ENCODE results near the gene PLD2. TPM values are rescaled to one million over a fixed set of nuclear protein-coding genes. Genes with fewer than 3 reads are reported as not detected.

PLD2 gene
- total RNA-seq, 1 experiment from 2014 or later = 13.0 TPM

GRCh38 chr17:4811471-4811870 is 4.5 kb downstream of the PLD2 start:
- no TSS peak for BruUV-seq (replicated peaks)

DNA sequence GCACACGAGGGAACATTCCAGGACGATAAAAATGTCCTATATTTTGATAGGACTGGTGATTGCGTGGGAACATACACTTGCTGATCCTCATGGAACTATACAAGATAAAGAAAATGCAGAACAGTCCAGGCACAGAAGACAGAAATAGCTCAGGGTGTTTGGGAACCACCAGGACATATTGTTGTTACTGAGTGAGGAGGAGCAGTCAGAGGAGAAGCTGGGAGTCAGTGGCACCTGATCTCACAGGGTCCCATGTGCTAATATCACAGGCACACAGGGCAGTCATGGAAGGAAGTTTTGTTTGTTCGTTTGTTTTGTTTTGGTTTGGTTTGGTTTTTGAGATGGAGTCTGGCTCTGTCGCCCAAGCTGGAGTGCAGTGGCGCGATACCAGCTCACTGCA is 5.7 kb downstream of the PLD2 start:
- no peak overlapping the region for H3K4me3 Mint-ChIP-seq (ENCODE audit: low read depth, unreplicated experiment)
- intact Hi-C loops (cut with micrococcal nuclease; ENCODE audit: unreplicated experiment) = no loop called here
- no peaks in the 10 kb centered on the region for H3K9me3 Mint-ChIP-seq (ENCODE audit: low read depth, unreplicated experiment)
- TF ChIP-seq, protein P1, sequence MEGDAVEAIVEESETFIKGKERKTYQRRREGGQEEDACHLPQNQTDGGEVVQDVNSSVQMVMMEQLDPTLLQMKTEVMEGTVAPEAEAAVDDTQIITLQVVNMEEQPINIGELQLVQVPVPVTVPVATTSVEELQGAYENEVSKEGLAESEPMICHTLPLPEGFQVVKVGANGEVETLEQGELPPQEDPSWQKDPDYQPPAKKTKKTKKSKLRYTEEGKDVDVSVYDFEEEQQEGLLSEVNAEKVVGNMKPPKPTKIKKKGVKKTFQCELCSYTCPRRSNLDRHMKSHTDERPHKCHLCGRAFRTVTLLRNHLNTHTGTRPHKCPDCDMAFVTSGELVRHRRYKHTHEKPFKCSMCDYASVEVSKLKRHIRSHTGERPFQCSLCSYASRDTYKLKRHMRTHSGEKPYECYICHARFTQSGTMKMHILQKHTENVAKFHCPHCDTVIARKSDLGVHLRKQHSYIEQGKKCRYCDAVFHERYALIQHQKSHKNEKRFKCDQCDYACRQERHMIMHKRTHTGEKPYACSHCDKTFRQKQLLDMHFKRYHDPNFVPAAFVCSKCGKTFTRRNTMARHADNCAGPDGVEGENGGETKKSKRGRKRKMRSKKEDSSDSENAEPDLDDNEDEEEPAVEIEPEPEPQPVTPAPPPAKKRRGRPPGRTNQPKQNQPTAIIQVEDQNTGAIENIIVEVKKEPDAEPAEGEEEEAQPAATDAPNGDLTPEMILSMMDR (IDR thresholded peaks at IDR 0.05; ENCODE audit: unreplicated experiment) = no peak
- H3K36me3 Mint-ChIP-seq (ENCODE audit: insufficient read depth, unreplicated experiment) = peaks cover 17% of the 10 kb centered on the region
- no peak for DNase-seq
- no peaks in the 10 kb centered on the region for H3K27me3 Mint-ChIP-seq (ENCODE audit: unreplicated experiment)
- CTCF ChIA-PET = interaction anchor here (0.7 kb wide), 1 partner anchor 61 kb away, joined by 3 read pairs; no protein-coding TSS in a partner anchor
- no peak overlapping the region for H3K27ac Mint-ChIP-seq (ENCODE audit: unreplicated experiment)
- no TSS peak for BruUV-seq (replicated peaks)
- H3K4me1 Mint-ChIP-seq (ENCODE audit: low read depth, unreplicated experiment) = peaks cover 12% of the 10 kb centered on the region

More at GRCh38 chr17:4811471-4811870, 4.5 kb downstream of the PLD2 start:
- no peak for DNase-seq
- CTCF ChIA-PET = no interaction called here
- intact Hi-C loops (cut with micrococcal nuclease; ENCODE audit: unreplicated experiment) = no loop called here
- Mint-ChIP-seq H3K36me3 (ENCODE audit: insufficient read depth, unreplicated experiment) (peaks cover 12% of the 10 kb centered on the region), H3K27me3 (ENCODE audit: unreplicated experiment) (no peaks in the 10 kb centered on the region), H3K9me3 (ENCODE audit: low read depth, unreplicated experiment) (no peaks in the 10 kb centered on the region), H3K4me1 (ENCODE audit: low read depth, unreplicated experiment) (peaks cover 12% of the 10 kb centered on the region), H3K4me3 (ENCODE audit: low read depth, unreplicated experiment) (no peak overlapping the region), H3K27ac (ENCODE audit: unreplicated experiment) (no peak overlapping the region)
- TF ChIP-seq, protein P1 (IDR thresholded peaks at IDR 0.05; ENCODE audit: unreplicated experiment) = no peak

DNA sequence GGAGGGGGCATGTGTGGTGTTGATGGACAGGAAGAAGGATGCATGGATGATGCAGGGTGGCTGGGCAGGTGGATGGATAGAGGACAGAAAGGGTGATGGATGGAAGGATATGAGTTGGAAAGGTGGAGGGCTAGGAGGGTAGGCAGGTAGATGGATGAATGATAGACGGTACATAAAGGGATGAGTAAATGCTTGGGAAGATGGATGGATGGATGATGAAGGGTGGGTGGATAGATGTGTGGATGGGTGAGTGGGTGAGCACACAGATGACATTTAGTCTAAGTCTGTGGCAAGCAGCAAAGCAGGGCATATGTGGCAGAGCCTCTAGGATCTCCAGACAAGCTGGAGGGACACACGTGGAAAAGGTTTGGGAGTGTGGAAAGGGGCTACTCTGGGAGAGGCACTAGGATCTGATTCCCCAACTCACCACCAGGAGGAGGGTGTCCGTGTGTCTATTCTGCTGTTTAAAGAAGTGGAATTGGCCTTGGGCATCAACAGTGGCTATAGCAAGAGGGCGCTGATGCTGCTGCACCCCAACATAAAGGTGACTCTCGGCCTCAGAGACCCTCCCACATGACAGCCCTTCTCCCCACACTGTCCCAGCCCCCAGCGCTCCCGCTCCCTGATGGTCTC is 8.2 kb downstream of the PLD2 start:
- Mint-ChIP-seq H3K4me3 (ENCODE audit: low read depth, unreplicated experiment) (no peak overlapping the region), H3K4me1 (ENCODE audit: low read depth, unreplicated experiment) (no peaks in the 10 kb centered on the region), H3K27ac (ENCODE audit: unreplicated experiment) (no peak overlapping the region), H3K27me3 (ENCODE audit: unreplicated experiment) (no peaks in the 10 kb centered on the region), H3K36me3 (ENCODE audit: insufficient read depth, unreplicated experiment) (peaks cover 13% of the 10 kb centered on the region), H3K9me3 (ENCODE audit: low read depth, unreplicated experiment) (no peaks in the 10 kb centered on the region)
- DNase-seq = no peak
- CTCF ChIA-PET = no interaction called here
- no TSS peak for BruUV-seq (replicated peaks)
- intact Hi-C loops (cut with micrococcal nuclease; ENCODE audit: unreplicated experiment) = no loop called here
- TF ChIP-seq, protein P1 (IDR thresholded peaks at IDR 0.05; ENCODE audit: unreplicated experiment) = no peak

DNA sequence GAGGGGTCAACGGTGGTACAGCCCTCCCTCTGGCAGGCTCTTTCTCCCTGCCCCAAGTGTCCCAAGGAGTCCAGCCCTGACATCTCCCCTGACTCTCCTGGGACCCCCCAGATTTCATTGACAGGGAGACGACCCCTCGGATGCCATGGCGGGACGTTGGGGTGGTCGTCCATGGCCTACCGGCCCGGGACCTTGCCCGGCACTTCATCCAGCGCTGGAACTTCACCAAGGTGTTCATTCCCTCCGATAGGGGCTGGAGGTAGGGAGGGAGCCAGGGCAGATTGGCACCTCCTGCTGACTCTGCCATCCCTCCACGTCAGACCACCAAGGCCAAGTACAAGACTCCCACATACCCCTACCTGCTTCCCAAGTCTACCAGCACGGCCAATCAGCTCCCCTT is 9.9 kb downstream of the PLD2 start:
- H3K36me3 Mint-ChIP-seq (ENCODE audit: insufficient read depth, unreplicated experiment) = peaks cover 5% of the 10 kb centered on the region
- no peaks in the 10 kb centered on the region for H3K27me3 Mint-ChIP-seq (ENCODE audit: unreplicated experiment)
- CTCF ChIA-PET = no interaction called here
- no peak overlapping the region for H3K27ac Mint-ChIP-seq (ENCODE audit: unreplicated experiment)
- TF ChIP-seq, protein P1 (IDR thresholded peaks at IDR 0.05; ENCODE audit: unreplicated experiment) = no peak
- no peak overlapping the region for H3K4me3 Mint-ChIP-seq (ENCODE audit: low read depth, unreplicated experiment)
- no peaks in the 10 kb centered on the region for H3K4me1 Mint-ChIP-seq (ENCODE audit: low read depth, unreplicated experiment)
- BruUV-seq (replicated peaks) = no TSS peak
- intact Hi-C loops (cut with micrococcal nuclease; ENCODE audit: unreplicated experiment) = no loop called here
- DNase-seq = no peak
- no peaks in the 10 kb centered on the region for H3K9me3 Mint-ChIP-seq (ENCODE audit: low read depth, unreplicated experiment)

Data from Calu3 (cell line).